ENCODE results near the gene RMI2.

- TF ChIP-seq CTCF (IDR thresholded peaks at IDR 0.05) (no peak), EP300 (IDR thresholded peaks at IDR 0.05) (no peak), CEBPB (IDR thresholded peaks at IDR 0.05) (no peak), ESRRA (IDR thresholded peaks at IDR 0.05; ENCODE audit: borderline replicate concordance, low read length) (no peak), HOXA7 (CRISPR knock-in tag; IDR thresholded peaks at IDR 0.05) (no peak), RAD21 (conservative IDR thresholded peaks at IDR 0.05 in 1 of 2, IDR thresholded peaks at IDR 0.05 in 1 of 2) (no peak), ZC3H11A (IDR thresholded peaks at IDR 0.05) (no peak)
These were observed 4.5 kb upstream of the RMI2 start for GRCh38 chr16:11340710-11341109.
